Activated CD8-positive, alpha-beta memory T cell treated with anti-CD3 and anti-CD28 coated beads for 4 hours (primary cell): ENCODE results near the gene TENM3.

Experiments used
- DNase-seq, 2 donors: peaks; one replicate each; pipeline ENCODE4 v3.0.0-alpha.2; 2020; ENCODE audit warnings: low read depth in 2 of 2

The TENM3 gene

GRCh38 chr4:182619660-182620059 is 376.5 kb downstream of the TENM3 start:
- DNase-seq: no peak

GRCh38 chr4:182620111-182620980 is 377.1 kb downstream of the TENM3 start:
- DNase-seq: no peak

- DNase-seq: no peak
Measured at GRCh38 chr4:182624281-182624680, 381.1 kb downstream of the TENM3 start.

- DNase-seq: no peak
Measured at GRCh38 chr4:182625193-182625592, 382.0 kb downstream of the TENM3 start.

GRCh38 chr4:182627996-182628395 is 384.8 kb downstream of the TENM3 start:
- DNase-seq: no peak

GRCh38 chr4:182628544-182628943 is 385.3 kb downstream of the TENM3 start:
- no peak for DNase-seq

- no peak for DNase-seq
Measured at GRCh38 chr4:182629096-182629495, 385.9 kb downstream of the TENM3 start.

- DNase-seq: no peak
Measured at GRCh38 chr4:182640491-182640890, 397.3 kb downstream of the TENM3 start.

GRCh38 chr4:182640932-182641331 is 397.7 kb downstream of the TENM3 start:
- no peak for DNase-seq

GRCh38 chr4:182642831-182643230 is 399.6 kb downstream of the TENM3 start:
- no peak for DNase-seq

GRCh38 chr4:182643801-182644682 is 400.8 kb downstream of the TENM3 start:
- DNase-seq: no peak

GRCh38 chr4:182644683-182645050 is 401.5 kb downstream of the TENM3 start:
- DNase-seq: no peak

GRCh38 chr4:182645511-182645910 is 402.3 kb downstream of the TENM3 start:
- DNase-seq: no peak

GRCh38 chr4:182647646-182648300 is 404.6 kb downstream of the TENM3 start:
- DNase-seq: no peak

GRCh38 chr4:182648766-182649165 is 405.6 kb downstream of the TENM3 start:
- no peak for DNase-seq

GRCh38 chr4:182649698-182650477 is 406.7 kb downstream of the TENM3 start:
- DNase-seq: no peak

- DNase-seq: no peak
Measured at GRCh38 chr4:182653596-182653995, 410.4 kb downstream of the TENM3 start.

GRCh38 chr4:182655340-182655739 is 412.1 kb downstream of the TENM3 start:
- DNase-seq: no peak

GRCh38 chr4:182662551-182662950 is 419.3 kb downstream of the TENM3 start:
- no peak for DNase-seq

GRCh38 chr4:182671231-182671630 is 428.0 kb downstream of the TENM3 start:
- DNase-seq: no peak

- DNase-seq: no peak
Measured at GRCh38 chr4:182671749-182672148, 428.5 kb downstream of the TENM3 start.
